Parathyroid adenoma (tissue), 2 donors: Measurements from ENCODE around the gene IKZF1.

Source experiments
- H2AFZ ChIP-seq: fragments of 300-600 bp; sonication (generic); one replicate; pipeline ENCODE4 v1.7.0; 2017; ENCODE audit warnings: antibody characterized with exemption, mild to moderate bottlenecking
- H3K27ac ChIP-seq: fragments of 300-600 bp; sonication (generic); one replicate; pipeline ENCODE4 v1.7.0; 2017
- H3K27me3 ChIP-seq: fragments of 300-600 bp; sonication (generic); one replicate; pipeline ENCODE4 v1.7.0; 2017; ENCODE audit warnings: low read length; ENCODE audit not compliant: control insufficient read depth, insufficient read depth
- H3K36me3 ChIP-seq: fragments of 300-600 bp; sonication (generic); one replicate; pipeline ENCODE4 v1.7.0; 2017; ENCODE audit warnings: low read length; ENCODE audit not compliant: control insufficient read depth, insufficient read depth
- H3K4me1 ChIP-seq: fragments of 300-600 bp; sonication (generic); one replicate; pipeline ENCODE4 v1.7.0; 2017; ENCODE audit warnings: control low read depth
- H3K4me2 ChIP-seq: fragments of 300-600 bp; sonication (generic); one replicate; pipeline ENCODE4 v1.7.0; 2017; ENCODE audit warnings: low read length
- H3K4me3 ChIP-seq: fragments of 300-600 bp; sonication (generic); one replicate; pipeline ENCODE4 v1.7.0; 2017; ENCODE audit warnings: low read depth, low read length
- H3K79me2 ChIP-seq: fragments of 300-600 bp; sonication (generic); one replicate; pipeline ENCODE4 v1.7.0; 2017; ENCODE audit warnings: control low read depth
- H3K9ac ChIP-seq: fragments of 300-600 bp; sonication (generic); one replicate; pipeline ENCODE4 v1.7.0; 2017; ENCODE audit warnings: mild to moderate bottlenecking
- H3K9me3 ChIP-seq: fragments of 300-600 bp; sonication (generic); one replicate; pipeline ENCODE4 v1.7.0; 2017; ENCODE audit warnings: low read length; ENCODE audit not compliant: control insufficient read depth
- CTCF ChIP-seq: fragments of 300-600 bp; sonication (generic); IDR thresholded peaks from one replicate; pipeline ENCODE4 v1.7.0; 2017; ENCODE audit warnings: antibody characterized with exemption, mild to moderate bottlenecking
- donor health status: primary hyperparathyroidism.

IKZF1 gene

GRCh38 chr7:50339990-50340500 lies 35.5 kb downstream of the IKZF1 start:
- Histone ChIP-seq H3K36me3 (no peaks in the 10 kb centered on the region), H3K9ac (no peak overlapping the region), H3K27ac (no peak overlapping the region), H3K9me3 (no peaks in the 10 kb centered on the region), H3K4me3 (no peak overlapping the region), H3K4me1 (no peaks in the 10 kb centered on the region), H2AFZ (no peak overlapping the region), H3K27me3 (no peaks in the 10 kb centered on the region), H3K79me2 (no peaks in the 10 kb centered on the region), H3K4me2 (no peak overlapping the region)
- no peak for TF ChIP-seq CTCF

GRCh38 chr7:50341724-50342123 lies 37.2 kb downstream of the IKZF1 start:
- Histone ChIP-seq H3K9ac (no peak overlapping the region), H3K4me3 (no peak overlapping the region), H3K4me2 (no peak overlapping the region), H3K27me3 (no peaks in the 10 kb centered on the region), H3K27ac (no peak overlapping the region), H3K4me1 (no peaks in the 10 kb centered on the region), H3K36me3 (no peaks in the 10 kb centered on the region), H3K79me2 (no peaks in the 10 kb centered on the region), H2AFZ (no peak overlapping the region), H3K9me3 (no peaks in the 10 kb centered on the region)
- no peak for TF ChIP-seq CTCF

- Histone ChIP-seq H3K4me1 (no peaks in the 10 kb centered on the region), H3K79me2 (no peaks in the 10 kb centered on the region), H3K4me3 (no peak overlapping the region), H3K9ac (no peak overlapping the region), H3K9me3 (no peaks in the 10 kb centered on the region), H2AFZ (peak overlapping the region; percentile 26), H3K27me3 (no peaks in the 10 kb centered on the region), H3K4me2 (no peak overlapping the region), H3K36me3 (no peaks in the 10 kb centered on the region), H3K27ac (no peak overlapping the region)
- TF ChIP-seq CTCF = no peak
These were observed 38.1 kb downstream of the IKZF1 start for GRCh38 chr7:50342616-50343114.

GRCh38 chr7:50346545-50347497 lies 42.3 kb downstream of the IKZF1 start:
- H3K4me2 ChIP-seq = no peak overlapping the region
- H3K9ac ChIP-seq = no peak overlapping the region
- no peaks in the 10 kb centered on the region for H3K36me3 ChIP-seq
- H3K27ac ChIP-seq = no peak overlapping the region
- H2AFZ ChIP-seq = no peak overlapping the region
- no peaks in the 10 kb centered on the region for H3K9me3 ChIP-seq
- no peaks in the 10 kb centered on the region for H3K79me2 ChIP-seq
- H3K4me1 ChIP-seq = no peaks in the 10 kb centered on the region
- no peak overlapping the region for H3K4me3 ChIP-seq
- no peaks in the 10 kb centered on the region for H3K27me3 ChIP-seq
- no peak for TF ChIP-seq CTCF
